ENCODE measurements around the gene HES2. TPM values are rescaled to one million over a fixed set of nuclear protein-coding genes. Genes with fewer than 3 reads are reported as not detected.

The HES2 gene
- total RNA-seq, 1 experiment from 2014 or later = 1.2 TPM

DNA sequence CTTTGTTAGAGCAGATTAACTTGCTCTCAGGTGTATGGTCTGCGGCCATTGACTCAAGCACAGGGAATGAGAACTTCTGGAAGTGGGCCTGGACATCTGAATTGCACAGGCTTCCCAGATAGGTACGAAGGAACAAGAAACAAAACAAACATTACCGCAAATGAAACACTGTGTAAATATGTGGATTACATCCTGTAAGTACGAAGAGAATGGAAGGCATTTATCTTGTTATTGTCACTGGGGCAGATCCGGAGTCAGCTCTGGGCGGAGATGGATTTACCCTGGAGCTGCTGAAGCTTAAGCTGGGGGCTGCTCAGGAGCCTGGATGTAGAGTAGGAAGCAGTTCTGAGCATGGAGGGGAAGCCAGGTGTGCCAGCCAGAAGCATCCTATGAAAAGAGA lies 6.8 kb downstream of the HES2 start:
- no peak overlapping the region for H3K23ac ChIP-seq (ENCODE audit: insufficient read length, low read depth, low read length)
- H3K4me1 ChIP-seq (ENCODE audit: insufficient read depth, low read length) = peaks cover 3% of the 10 kb centered on the region; the same call in 1 of the 2 replicates
- no peak for DNase-seq
- H2BK20ac ChIP-seq (ENCODE audit: low read depth, low read length, poor library complexity, severe bottlenecking) = no peak overlapping the region
- H3K4me1 Mint-ChIP-seq = peaks cover 18 to 22% of the 10 kb centered on the region in 2 experiments
- no peak overlapping the region for H2AFZ ChIP-seq (ENCODE audit: low read length)
- no peak overlapping the region for H4K91ac ChIP-seq (ENCODE audit: insufficient read length, low read depth, low read length)
- H3K27ac Mint-ChIP-seq = no peak overlapping the region
- H3K23me2 ChIP-seq (ENCODE audit: insufficient read length, low read depth, low read length, poor library complexity, severe bottlenecking) = no peaks in the 10 kb centered on the region
- no peak for TF ChIP-seq CTCF (conservative IDR thresholded peaks at IDR 0.05)
- no peak overlapping the region for H3K27ac ChIP-seq (ENCODE audit: insufficient read length, low read depth, low read length)
- H3K4me3 Mint-ChIP-seq = no peak overlapping the region
- no peaks in the 10 kb centered on the region for H3K36me3 Mint-ChIP-seq (ENCODE audit: insufficient read depth in 1 of 3, low read depth in 3 of 3)
- WGBS (ENCODE audit: extremely low coverage, insufficient read length, low lambda C conversion rate) = no CpG with 5 or more reads among the region's 6 CpGs
- H2BK12ac ChIP-seq (ENCODE audit: insufficient read length, low read depth, low read length) = no peak overlapping the region
- no peak overlapping the region for H4K8ac ChIP-seq (replicated peaks; ENCODE audit: insufficient read length, low read depth, low read length)
- no peak overlapping the region for H3K14ac ChIP-seq (ENCODE audit: insufficient read depth, low read length)
- H4K5ac ChIP-seq (ENCODE audit: insufficient read length, low read depth, low read length) = no peak overlapping the region
- no peaks in the 10 kb centered on the region for H3K9me3 ChIP-seq (ENCODE audit: control insufficient read depth, low read depth, low read length)
- H2BK15ac ChIP-seq (ENCODE audit: low read depth, low read length) = no peak overlapping the region
- H3K4me2 ChIP-seq (ENCODE audit: insufficient read depth, insufficient read length, low read length) = no peak overlapping the region
- no peaks in the 10 kb centered on the region for H3K79me1 ChIP-seq (ENCODE audit: insufficient read depth, low read depth, low read length, poor library complexity, severe bottlenecking)
- H2BK120ac ChIP-seq (ENCODE audit: low read depth, low read length, poor library complexity, severe bottlenecking) = no peak overlapping the region
- no peak overlapping the region for H3K18ac ChIP-seq (ENCODE audit: insufficient read length, low read depth, low read length)
- peaks cover 22% of the 10 kb centered on the region; the same call in 1 of the 2 replicates for H3K27me3 ChIP-seq (ENCODE audit: insufficient read depth, low read length)
- no peak overlapping the region for H2AK5ac ChIP-seq (ENCODE audit: insufficient read length, low read length)
- H3K9ac ChIP-seq (ENCODE audit: extremely low read depth, insufficient read length, low read length) = no peak overlapping the region
- no peak overlapping the region for H2BK5ac ChIP-seq (ENCODE audit: insufficient read length, low read length)
- no peaks in the 10 kb centered on the region for H4K20me1 ChIP-seq (ENCODE audit: control insufficient read depth, insufficient read depth, insufficient read length)
- no peak overlapping the region for H3K4ac ChIP-seq (ENCODE audit: low read depth, low read length)
- H3K79me2 ChIP-seq (ENCODE audit: insufficient read depth, low read length) = no peaks in the 10 kb centered on the region
- peaks cover 84% of the 10 kb centered on the region for H3K27me3 Mint-ChIP-seq (ENCODE audit: low read depth)
- no peaks in the 10 kb centered on the region; a peak in 2 of 5 replicates for H3K9me3 Mint-ChIP-seq
- no peak overlapping the region for H3T11ph ChIP-seq (ENCODE audit: low read length)
- no peak overlapping the region for H3K56ac ChIP-seq (ENCODE audit: insufficient read length, low read depth, low read length)
